Stimulated activated CD4-positive, alpha-beta T cell treated with anti-CD3 and anti-CD28 coated beads, Interleukin-2, amount 100 ng/mL, for 4 hours (primary cell): ENCODE results near the gene ARHGAP10.

Experiments
- DNase-seq: peaks from one replicate; pipeline ENCODE4 v3.0.0-alpha.2; 2020; ENCODE audit warnings: low read depth

Gene ARHGAP10

GRCh38 chr4:147732518-147733235, 789 bp downstream of the ARHGAP10 start:
- DNase-seq: no peak

GRCh38 chr4:147733716-147734344, 1.9 kb downstream of the ARHGAP10 start:
- DNase-seq: no peak

- DNase-seq: no peak
Observed at GRCh38 chr4:147734496-147734895, 2.6 kb downstream of the ARHGAP10 start.

DNA sequence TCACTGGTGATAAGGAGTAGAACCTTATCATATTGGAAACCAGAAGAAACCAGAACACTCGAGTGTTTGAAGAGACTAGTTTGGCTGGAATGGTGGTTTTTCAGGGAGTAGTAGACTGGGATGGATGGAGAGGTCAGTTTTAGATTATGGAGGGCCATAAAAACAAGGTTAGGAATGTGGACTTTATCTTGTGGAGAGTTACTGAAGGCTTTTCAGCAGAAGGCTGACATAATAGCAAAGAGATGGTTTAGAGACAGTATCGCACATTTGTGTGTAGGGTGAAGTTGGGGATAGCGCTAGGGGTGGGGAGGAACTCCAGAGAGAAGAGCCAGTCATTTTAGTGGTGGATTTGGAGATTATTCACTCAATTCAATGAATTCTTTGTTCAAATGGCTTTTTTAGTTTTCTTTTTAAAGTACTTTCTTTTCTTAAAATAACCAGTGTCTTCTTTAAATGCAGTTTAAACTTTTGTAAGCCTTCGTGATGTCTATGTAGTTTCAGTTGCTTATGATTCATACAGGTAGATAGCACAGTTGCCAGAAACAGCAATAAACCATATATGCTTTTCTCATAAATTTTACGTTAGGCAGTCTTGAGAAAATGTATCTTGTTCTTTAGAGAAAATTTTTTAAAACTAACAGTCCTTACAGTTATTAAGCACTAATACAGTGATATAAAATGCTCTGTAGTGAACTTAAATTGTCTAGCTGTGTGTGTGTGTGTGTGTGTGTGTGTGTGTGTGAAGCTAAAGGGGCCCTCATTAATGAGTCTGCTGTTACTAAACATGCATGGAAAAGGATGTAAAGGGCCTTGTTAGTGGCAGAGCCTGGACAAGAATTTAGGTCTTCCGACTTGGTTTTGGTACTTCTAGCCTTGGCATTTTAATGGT, 3.8 kb downstream of the ARHGAP10 start:
- DNase-seq: no peak

DNA sequence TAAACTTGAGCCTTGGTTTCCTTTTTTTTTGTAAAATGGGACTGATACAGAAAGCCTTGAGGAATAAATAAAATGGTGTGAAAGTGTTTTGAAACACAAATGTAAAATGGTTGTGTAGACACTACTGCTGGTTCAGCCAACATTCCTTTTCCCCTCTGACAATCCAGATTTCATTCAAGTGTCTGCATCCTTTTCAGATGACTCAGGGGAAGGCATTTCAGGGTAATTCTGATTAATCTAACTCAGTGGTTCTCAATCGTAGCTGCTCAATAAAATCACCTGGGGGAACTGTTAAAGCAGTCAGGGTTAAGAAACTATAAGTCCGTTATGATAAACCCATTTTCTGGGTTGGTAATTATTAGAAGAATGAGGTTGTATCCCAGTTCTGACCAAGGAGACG, 4.6 kb downstream of the ARHGAP10 start:
- DNase-seq: no peak

- no peak for DNase-seq
Observed at GRCh38 chr4:147737623-147738022, 5.7 kb downstream of the ARHGAP10 start.

- no peak for DNase-seq
Observed at GRCh38 chr4:147739239-147739823, 7.4 kb downstream of the ARHGAP10 start.

- no peak for DNase-seq
Observed at GRCh38 chr4:147740176-147740575, 8.3 kb downstream of the ARHGAP10 start.

- no peak for DNase-seq
Observed at GRCh38 chr4:147741190-147741788, 9.4 kb downstream of the ARHGAP10 start.

GRCh38 chr4:147747787-147748454, 16.0 kb downstream of the ARHGAP10 start:
- no peak for DNase-seq

- no peak for DNase-seq
Observed at GRCh38 chr4:147749811-147750321, 18.0 kb downstream of the ARHGAP10 start.

GRCh38 chr4:147753047-147753446, 21.2 kb downstream of the ARHGAP10 start:
- DNase-seq: no peak

- DNase-seq: no peak
Observed at GRCh38 chr4:147754037-147754445, 22.2 kb downstream of the ARHGAP10 start.

GRCh38 chr4:147755561-147756295, 23.8 kb downstream of the ARHGAP10 start:
- DNase-seq: no peak

DNA sequence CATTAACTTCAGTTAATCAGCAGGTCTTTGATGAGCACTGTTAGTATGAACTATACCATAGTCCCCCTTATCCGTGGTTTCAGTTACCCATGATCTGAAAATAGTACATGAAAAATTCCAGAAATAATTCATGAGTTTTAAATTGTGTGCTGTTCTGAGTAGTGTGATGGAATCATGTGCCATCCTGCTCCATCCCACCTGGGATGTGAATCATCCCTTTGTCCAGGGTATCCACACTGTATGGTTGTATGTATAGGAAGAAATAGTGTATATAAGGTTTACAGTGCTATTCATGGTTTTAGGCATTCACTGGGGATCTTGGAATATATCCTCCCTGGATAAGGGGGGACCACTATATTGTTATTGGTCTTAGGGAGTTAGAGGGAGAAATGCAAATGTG, 24.5 kb downstream of the ARHGAP10 start:
- no peak for DNase-seq

GRCh38 chr4:147760176-147760575, 28.3 kb downstream of the ARHGAP10 start:
- DNase-seq: no peak

GRCh38 chr4:147760695-147761094, 28.8 kb downstream of the ARHGAP10 start:
- DNase-seq: no peak

- no peak for DNase-seq
Observed at GRCh38 chr4:147761218-147761883, 29.5 kb downstream of the ARHGAP10 start.

DNA sequence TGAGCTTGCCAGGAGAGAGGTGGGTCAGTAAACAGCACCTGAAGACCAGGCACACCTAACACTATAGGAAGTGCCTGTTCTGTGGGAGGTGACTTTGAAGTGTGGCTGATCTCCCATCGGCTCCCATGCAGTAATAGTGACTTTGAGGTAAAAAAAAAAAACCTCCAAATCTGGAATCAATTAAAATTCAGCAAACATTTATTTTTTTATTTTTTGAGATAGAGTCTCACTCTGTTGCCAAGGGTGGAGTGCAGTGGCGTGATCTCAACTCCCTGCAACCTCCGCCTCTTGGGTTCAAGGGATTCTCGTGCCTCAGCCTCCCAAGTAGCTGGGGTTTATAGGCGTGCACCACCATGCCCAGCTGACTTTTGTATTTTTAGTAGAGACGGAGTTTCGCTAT, 32.4 kb downstream of the ARHGAP10 start:
- no peak for DNase-seq

DNA sequence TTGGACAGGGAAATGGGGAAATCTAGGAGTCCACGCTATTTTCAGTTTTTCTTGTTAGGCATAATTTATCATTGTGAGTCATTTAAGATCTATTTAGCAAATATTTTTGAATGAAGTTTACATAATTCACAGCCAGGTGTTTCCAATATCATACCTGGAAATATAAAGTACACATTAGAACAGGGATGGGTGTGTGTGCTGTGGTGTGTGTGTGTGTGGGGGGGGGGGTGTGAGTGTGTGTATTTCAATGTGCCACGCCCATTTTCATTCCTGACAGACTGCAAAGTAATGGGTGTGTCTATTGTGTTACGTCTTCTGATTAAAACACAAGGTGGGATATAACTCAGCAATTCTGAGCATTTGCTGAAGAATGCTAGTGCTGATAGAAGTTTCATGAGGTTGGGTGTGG, 33.2 kb downstream of the ARHGAP10 start:
- DNase-seq: no peak
